HG02840 (cell line): ENCODE results near the gene NFKBIZ.

Experiments
- ATAC-seq: cut with Tn5 transposase; IDR thresholded peaks from one replicate; pipeline ENCODE4 v1.9.1; 2021; ENCODE audit warnings: mild to moderate bottlenecking, moderate library complexity, moderate number of reproducible peaks; ENCODE audit not compliant: unreplicated experiment, low FRiP score

Gene NFKBIZ

GRCh38 chr3:101825904-101826445 lies 23.3 kb upstream of the NFKBIZ start:
- ATAC-seq: no peak

- ATAC-seq: peak; percentile 81
Observed at GRCh38 chr3:101827211-101828174, 21.8 kb upstream of the NFKBIZ start.

GRCh38 chr3:101828276-101828675 lies 21.0 kb upstream of the NFKBIZ start:
- ATAC-seq: no peak

GRCh38 chr3:101828691-101829436 lies 20.4 kb upstream of the NFKBIZ start:
- peak; percentile 37 for ATAC-seq

- no peak for ATAC-seq
Observed at GRCh38 chr3:101829437-101829830, 19.9 kb upstream of the NFKBIZ start.

- ATAC-seq: no peak
Observed at GRCh38 chr3:101829874-101830273, 19.4 kb upstream of the NFKBIZ start.

- no peak for ATAC-seq
Observed at GRCh38 chr3:101833446-101833974, 15.8 kb upstream of the NFKBIZ start.

- ATAC-seq: no peak
Observed at GRCh38 chr3:101835676-101836075, 13.6 kb upstream of the NFKBIZ start.

GRCh38 chr3:101836160-101836559 lies 13.2 kb upstream of the NFKBIZ start:
- ATAC-seq: no peak

- ATAC-seq: no peak
Observed at GRCh38 chr3:101836652-101837598, 12.4 kb upstream of the NFKBIZ start.

- no peak for ATAC-seq
Observed at GRCh38 chr3:101838691-101839090, 10.6 kb upstream of the NFKBIZ start.

GRCh38 chr3:101840066-101840465 lies 9.2 kb upstream of the NFKBIZ start:
- ATAC-seq: no peak

- ATAC-seq: no peak
Observed at GRCh38 chr3:101842245-101842934, 6.9 kb upstream of the NFKBIZ start.

GRCh38 chr3:101842935-101843330 lies 6.4 kb upstream of the NFKBIZ start:
- ATAC-seq: no peak

- no peak for ATAC-seq
Observed at GRCh38 chr3:101845425-101845824, 3.9 kb upstream of the NFKBIZ start.

- ATAC-seq: no peak
Observed at GRCh38 chr3:101846709-101847108, 2.6 kb upstream of the NFKBIZ start.

GRCh38 chr3:101847328-101847727 lies 2.0 kb upstream of the NFKBIZ start:
- no peak for ATAC-seq

GRCh38 chr3:101848326-101848725 lies 988 bp upstream of the NFKBIZ start:
- no peak for ATAC-seq

- ATAC-seq: peak; percentile 27
Observed at GRCh38 chr3:101849714-101850245, 466 bp downstream of the NFKBIZ start.
